KMS-11 (cell line): Measurements from ENCODE around the gene LCN12.

Source experiments
- H2AFZ ChIP-seq: fragments of 200-600 bp; sonication (generic); 2 replicates; pipeline ENCODE4 v1.6.1; 2016; ENCODE audit warnings: antibody characterized with exemption, mixed run types, low read depth
- H3K27ac ChIP-seq: fragments of 200-600 bp; sonication (generic); 2 replicates; pipeline ENCODE4 v1.6.1; 2016; ENCODE audit warnings: mild to moderate bottlenecking, mixed run types
- H3K27me3 ChIP-seq: fragments of 200-600 bp; sonication (generic); 2 replicates; pipeline ENCODE4 v1.6.1; 2017; ENCODE audit warnings: mild to moderate bottlenecking, low read depth, mixed run types, moderate library complexity; ENCODE audit not compliant: insufficient read depth
- H3K36me3 ChIP-seq: fragments of 200-600 bp; sonication (generic); 2 replicates; pipeline ENCODE4 v1.6.1; 2017; ENCODE audit warnings: mild to moderate bottlenecking, mixed run types; ENCODE audit not compliant: insufficient read depth
- H3K4me1 ChIP-seq: fragments of 200-600 bp; sonication (generic); 2 replicates; pipeline ENCODE4 v1.6.1; 2016; ENCODE audit warnings: mild to moderate bottlenecking, low read depth, mixed run types; ENCODE audit not compliant: poor library complexity, severe bottlenecking
- H3K4me2 ChIP-seq: fragments of 200-600 bp; sonication (generic); 2 replicates; pipeline ENCODE4 v1.7.0; 2016; ENCODE audit warnings: mild to moderate bottlenecking, mixed run types
- H3K4me3 ChIP-seq: fragments of 200-600 bp; sonication (generic); IDR thresholded peaks from 2 replicates; pipeline ENCODE4 v1.6.1; 2017; ENCODE audit warnings: low read depth, low read length, mixed read lengths; ENCODE audit not compliant: insufficient read depth
- H3K79me2 ChIP-seq: fragments of 200-600 bp; sonication (generic); 2 replicates; pipeline ENCODE4 v1.6.1; 2016; ENCODE audit warnings: low read depth, mixed run types; ENCODE audit not compliant: insufficient read depth
- H3K9ac ChIP-seq: fragments of 200-600 bp; sonication (generic); 2 replicates; pipeline ENCODE4 v1.6.1; 2016; ENCODE audit warnings: mild to moderate bottlenecking, mixed run types
- H4K20me1 ChIP-seq: fragments of 200-600 bp; sonication (generic); 2 replicates; pipeline ENCODE4 v1.6.1; 2016; ENCODE audit warnings: mild to moderate bottlenecking, mixed run types; ENCODE audit not compliant: insufficient read depth
- TF ChIP-seq, protein P1 (sequence below): fragments of 200-600 bp; sonication (generic); conservative IDR thresholded peaks from 2 replicates; pipeline ENCODE4 v1.6.1; 2017; ENCODE audit warnings: low read depth, mild to moderate bottlenecking, antibody characterized with exemption, low read length, moderate library complexity, mixed read lengths

LCN12 gene

DNA sequence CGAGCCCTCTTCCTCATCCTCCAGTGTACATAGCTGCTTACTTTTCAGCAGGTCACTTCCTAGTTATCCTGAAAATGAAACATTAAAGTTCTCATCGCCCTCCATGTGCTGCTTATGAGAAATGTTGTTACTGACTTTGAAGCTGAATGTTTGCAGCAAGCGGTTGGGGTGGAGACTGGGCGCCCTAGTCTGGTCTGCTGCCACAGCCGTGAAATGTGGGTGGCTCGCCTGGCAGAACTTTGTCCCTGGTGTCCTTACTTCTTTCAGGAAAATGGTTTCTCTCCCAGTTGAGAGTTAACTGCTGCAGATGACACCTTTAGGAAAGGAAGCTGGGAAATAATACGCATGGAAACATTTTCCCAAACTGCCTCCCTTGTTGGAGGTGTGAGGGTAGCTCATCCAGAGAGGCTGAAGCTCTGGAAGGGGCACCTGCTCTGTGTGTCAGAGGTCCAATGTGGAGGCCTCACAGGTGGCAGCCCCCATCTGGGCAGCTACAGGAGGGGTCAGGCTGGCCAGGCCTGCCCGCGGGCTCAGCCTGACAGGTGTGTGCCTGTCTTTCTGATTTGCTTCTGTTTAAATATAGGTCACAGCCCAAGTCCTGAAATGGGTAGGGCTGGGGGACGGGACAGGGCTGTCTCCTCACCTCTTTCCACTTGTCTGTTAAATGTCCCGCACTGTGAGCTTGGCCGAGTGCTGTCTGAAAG lies 41.7 kb upstream of the LCN12 start:
- no peak overlapping the region for H2AFZ ChIP-seq
- peaks cover 14% of the 10 kb centered on the region; the same call in 1 of the 2 replicates for H3K79me2 ChIP-seq
- H3K27me3 ChIP-seq: no peaks in the 10 kb centered on the region
- H3K4me2 ChIP-seq: no peak overlapping the region
- H3K27ac ChIP-seq: no peak overlapping the region
- no peaks in the 10 kb centered on the region; the same call in 1 of the 2 replicates for H4K20me1 ChIP-seq
- H3K9ac ChIP-seq: no peak overlapping the region
- H3K4me1 ChIP-seq: peaks cover 8% of the 10 kb centered on the region
- TF ChIP-seq, protein P1, sequence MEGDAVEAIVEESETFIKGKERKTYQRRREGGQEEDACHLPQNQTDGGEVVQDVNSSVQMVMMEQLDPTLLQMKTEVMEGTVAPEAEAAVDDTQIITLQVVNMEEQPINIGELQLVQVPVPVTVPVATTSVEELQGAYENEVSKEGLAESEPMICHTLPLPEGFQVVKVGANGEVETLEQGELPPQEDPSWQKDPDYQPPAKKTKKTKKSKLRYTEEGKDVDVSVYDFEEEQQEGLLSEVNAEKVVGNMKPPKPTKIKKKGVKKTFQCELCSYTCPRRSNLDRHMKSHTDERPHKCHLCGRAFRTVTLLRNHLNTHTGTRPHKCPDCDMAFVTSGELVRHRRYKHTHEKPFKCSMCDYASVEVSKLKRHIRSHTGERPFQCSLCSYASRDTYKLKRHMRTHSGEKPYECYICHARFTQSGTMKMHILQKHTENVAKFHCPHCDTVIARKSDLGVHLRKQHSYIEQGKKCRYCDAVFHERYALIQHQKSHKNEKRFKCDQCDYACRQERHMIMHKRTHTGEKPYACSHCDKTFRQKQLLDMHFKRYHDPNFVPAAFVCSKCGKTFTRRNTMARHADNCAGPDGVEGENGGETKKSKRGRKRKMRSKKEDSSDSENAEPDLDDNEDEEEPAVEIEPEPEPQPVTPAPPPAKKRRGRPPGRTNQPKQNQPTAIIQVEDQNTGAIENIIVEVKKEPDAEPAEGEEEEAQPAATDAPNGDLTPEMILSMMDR: no peak
- H3K4me3 ChIP-seq: no peak overlapping the region
- H3K36me3 ChIP-seq: no peaks in the 10 kb centered on the region; the same call in 1 of the 2 replicates

DNA sequence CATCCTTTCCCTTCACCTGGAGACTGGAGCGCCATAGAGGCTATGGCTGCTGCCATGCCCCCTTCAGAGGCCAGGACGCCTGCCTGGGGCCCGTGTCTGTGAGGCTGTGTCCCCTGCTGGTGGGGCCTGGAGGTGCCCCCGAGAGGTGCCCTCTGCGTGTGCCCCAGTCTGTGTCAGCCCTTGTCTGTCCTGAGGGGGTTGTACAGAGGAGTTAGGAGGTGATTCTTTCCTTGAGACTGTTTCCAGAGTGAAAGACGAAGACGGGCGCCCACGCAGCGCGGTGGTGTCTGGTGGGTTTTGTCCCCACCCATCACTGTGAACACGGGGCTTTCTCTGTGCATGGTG lies 41.2 kb upstream of the LCN12 start:
- Histone ChIP-seq H3K9ac (no peak overlapping the region), H3K4me2 (no peak overlapping the region), H4K20me1 (no peaks in the 10 kb centered on the region; the same call in 1 of the 2 replicates), H3K4me3 (no peak overlapping the region), H3K27me3 (no peaks in the 10 kb centered on the region), H2AFZ (no peak overlapping the region), H3K4me1 (peaks cover 5% of the 10 kb centered on the region), H3K36me3 (no peaks in the 10 kb centered on the region; the same call in 1 of the 2 replicates), H3K27ac (no peak overlapping the region), H3K79me2 (peaks cover 10% of the 10 kb centered on the region; the same call in 1 of the 2 replicates)
- TF ChIP-seq, protein P1: no peak

DNA sequence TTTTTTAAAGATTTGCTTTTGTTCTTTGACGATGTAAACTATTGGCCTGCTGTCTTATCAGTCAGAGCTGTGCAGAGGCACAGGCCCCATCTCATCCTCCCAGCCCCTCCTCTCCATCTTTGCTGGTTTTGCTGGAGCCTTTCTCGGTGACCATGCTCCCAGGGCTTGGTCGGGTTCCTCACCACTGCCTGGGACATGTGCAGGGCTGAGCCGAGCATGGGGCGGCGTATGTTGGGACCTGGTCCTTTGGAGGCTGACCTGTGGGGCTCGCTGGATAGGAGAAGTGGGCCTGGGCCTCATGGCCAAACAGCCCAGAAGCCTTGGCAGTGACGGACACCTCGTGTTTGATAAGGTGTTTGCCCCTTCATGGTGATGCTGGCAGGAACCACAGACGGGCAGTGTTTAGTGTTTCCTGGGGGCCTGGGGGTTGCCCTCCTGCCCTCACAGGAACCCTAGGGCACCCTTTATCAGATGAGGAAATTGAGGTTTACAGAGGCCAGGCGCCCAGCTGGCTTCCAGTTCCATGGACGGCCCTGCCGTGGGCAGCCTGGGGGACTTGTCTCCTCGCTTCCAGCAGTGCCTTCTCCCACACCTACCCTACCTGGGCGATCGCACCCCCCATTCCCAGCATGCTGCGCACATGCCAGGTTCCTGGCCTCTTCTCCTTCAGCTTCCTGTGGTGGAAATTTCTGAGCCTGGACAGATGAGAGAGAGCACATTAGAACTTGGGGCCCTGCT lies 38.2 kb upstream of the LCN12 start:
- no peaks in the 10 kb centered on the region for H3K79me2 ChIP-seq
- H3K27me3 ChIP-seq: no peaks in the 10 kb centered on the region
- peaks cover 5% of the 10 kb centered on the region for H3K4me1 ChIP-seq
- H4K20me1 ChIP-seq: no peaks in the 10 kb centered on the region; the same call in 1 of the 2 replicates
- TF ChIP-seq, protein P1: no peak
- no peak overlapping the region for H3K9ac ChIP-seq
- H3K4me2 ChIP-seq: no peak overlapping the region
- no peak overlapping the region for H2AFZ ChIP-seq
- no peak overlapping the region for H3K27ac ChIP-seq
- no peaks in the 10 kb centered on the region; the same call in 1 of the 2 replicates for H3K36me3 ChIP-seq
- no peak overlapping the region for H3K4me3 ChIP-seq

DNA sequence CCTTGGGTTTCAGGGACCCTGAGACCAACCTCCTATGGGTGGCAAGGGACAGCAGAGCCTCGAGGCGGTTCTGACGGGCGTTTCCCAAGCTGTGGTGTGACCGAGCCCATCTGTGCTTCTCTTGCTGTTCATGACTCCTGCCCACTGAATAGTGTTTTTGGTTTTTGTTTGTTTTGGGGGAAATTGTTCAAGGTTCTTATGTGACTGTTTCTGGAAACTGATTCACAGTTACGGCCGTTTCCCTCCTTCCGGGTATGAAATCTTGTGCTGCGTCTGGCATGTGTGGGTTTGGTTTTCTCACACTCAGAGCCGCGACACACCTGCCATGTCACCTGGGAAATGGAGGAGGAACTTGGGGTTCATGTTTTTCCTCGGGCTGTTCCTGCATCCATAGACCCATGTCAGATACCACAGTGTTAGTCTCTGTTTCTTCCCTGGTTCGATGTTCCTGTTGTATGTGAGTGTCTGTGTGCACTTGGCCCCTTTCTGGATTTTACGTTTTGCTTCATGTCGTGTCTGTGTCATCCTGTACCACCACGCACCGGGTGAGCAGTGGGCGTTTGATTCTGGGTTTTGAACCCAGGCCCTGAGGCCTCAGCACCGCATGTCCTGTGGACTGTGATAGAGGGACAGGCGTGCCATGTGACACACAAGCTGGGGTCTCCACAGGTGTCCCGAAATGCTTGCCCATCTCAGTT lies 36.3 kb upstream of the LCN12 start:
- no peak overlapping the region for H2AFZ ChIP-seq
- H3K4me2 ChIP-seq: no peak overlapping the region
- peaks cover 11% of the 10 kb centered on the region; the same call in 1 of the 2 replicates for H3K36me3 ChIP-seq
- H3K4me1 ChIP-seq: peaks cover 5% of the 10 kb centered on the region
- no peak overlapping the region for H3K4me3 ChIP-seq
- H3K27ac ChIP-seq: no peak overlapping the region
- TF ChIP-seq, protein P1: no peak
- no peak overlapping the region for H3K9ac ChIP-seq
- no peaks in the 10 kb centered on the region for H3K79me2 ChIP-seq
- H4K20me1 ChIP-seq: no peaks in the 10 kb centered on the region; the same call in 1 of the 2 replicates
- no peaks in the 10 kb centered on the region for H3K27me3 ChIP-seq
